SH-SY5Y (cell line): ENCODE measurements around the gene SNCAIP.

Experiments used
- GATA2 ChIP-seq: IDR thresholded peaks from 2 replicates; pipeline ENCODE4 v1.6.1; 2011; ENCODE audit warnings: mild to moderate bottlenecking, low read depth, low read length
- GATA3 ChIP-seq: IDR thresholded peaks from 2 replicates; pipeline ENCODE4 v1.6.1; 2011; ENCODE audit warnings: low read depth, mild to moderate bottlenecking, low read length, moderate library complexity

GRCh38 chr5:122499585-122499984 lies 187.5 kb downstream of the SNCAIP start:
- TF ChIP-seq GATA2 (no peak), GATA3 (no peak)
